K562 (cell line): ENCODE results near the gene SHISA4. TPM values are rescaled to one million over a fixed set of nuclear protein-coding genes. Genes with fewer than 3 reads are reported as not detected.
A peak's percentile ranks its signal among the peaks of the same experiment; 100 is the strongest.

Experiments used
- ARID1B ChIP-seq: fragments of 450-650 bp; IDR thresholded peaks from 2 replicates; pipeline ENCODE4 v1.6.1; 2016; ENCODE audit warnings: antibody characterized with exemption, mild to moderate bottlenecking, inconsistent platforms
- BRF1 ChIP-seq: IDR thresholded peaks from 3 replicates; pipeline ENCODE4 v1.6.1; 2011; ENCODE audit warnings: borderline replicate concordance, mild to moderate bottlenecking; ENCODE audit not compliant: insufficient read length; ENCODE audit errors: extremely low read depth
- EP300 ChIP-seq: IDR thresholded peaks from 2 replicates; pipeline ENCODE4 v1.6.1; 2012; ENCODE audit warnings: low read length, improper control_type of control experiment
- EWSR1 ChIP-seq: fragments of 450-650 bp; IDR thresholded peaks from 2 replicates; pipeline ENCODE4 v1.6.1; 2018; ENCODE audit warnings: borderline replicate concordance, mild to moderate bottlenecking, low read depth, moderate library complexity; ENCODE audit not compliant: partially characterized antibody
- FOS ChIP-seq: IDR thresholded peaks from 3 replicates; pipeline ENCODE4 v1.6.1; 2011; ENCODE audit not compliant: insufficient read length; ENCODE audit errors: extremely low read depth
- FOSL1 ChIP-seq: fragments of 200-800 bp; sonication (Bioruptor generic); conservative IDR thresholded peaks from 2 replicates; pipeline ENCODE4 v1.6.1; 2016; ENCODE audit warnings: missing genetic modification characterization, missing compliant biosample characterization
- GATAD2A ChIP-seq: fragments of 450-650 bp; IDR thresholded peaks from 2 replicates; pipeline ENCODE4 v1.6.1; 2017
- MAFG ChIP-seq: fragments of 450-650 bp; conservative IDR thresholded peaks from 2 replicates; pipeline ENCODE4 v1.6.1; 2016; ENCODE audit warnings: missing genetic modification characterization, missing compliant biosample characterization
- MAFK ChIP-seq: IDR thresholded peaks from 2 replicates; pipeline ENCODE4 v1.6.1; 2011; ENCODE audit warnings: low read length, improper control_type of control experiment
- MTA2 ChIP-seq: fragments of 450-650 bp; IDR thresholded peaks from 2 replicates; pipeline ENCODE4 v1.6.1; 2016; ENCODE audit warnings: low read depth
- MTA3 ChIP-seq: fragments of 450-650 bp; formaldehyde crosslinking; IDR thresholded peaks from 2 replicates; pipeline ENCODE4 v1.6.1; 2017; ENCODE audit warnings: mild to moderate bottlenecking, borderline replicate concordance
- NR4A1 ChIP-seq, 2 experiments: fragments of 250-450 bp in 1 of 2; fragments of 450-650 bp in 1 of 2; sonication (Bioruptor Pico) in 1 of 2; IDR thresholded peaks; 2 replicates each; pipeline versions ENCODE4 v1.4.0 to v1.6.1; 2016 to 2020; ENCODE audit warnings: mild to moderate bottlenecking in 2 of 2, missing compliant biosample characterization in 1 of 2, missing genetic modification characterization in 1 of 2, moderate library complexity in 1 of 2
- PHB ChIP-seq: fragments of 250-450 bp; sonication (Bioruptor Pico); IDR thresholded peaks from 2 replicates; pipeline ENCODE4 v1.5.0; 2021
- RHOXF2B ChIP-seq: fragments of 250-450 bp; sonication (Bioruptor Pico); conservative IDR thresholded peaks from 2 replicates; pipeline ENCODE4 v1.5.1; 2021
- SIN3A ChIP-seq, 2 experiments: fragments of 150-350 bp in 1 of 2; IDR thresholded peaks; 2 replicates each; pipeline ENCODE4 v1.6.1; 2011 to 2016; ENCODE audit warnings: borderline replicate concordance in 2 of 2, low read depth in 2 of 2, low read length in 2 of 2, mild to moderate bottlenecking in 2 of 2, moderate library complexity in 2 of 2; ENCODE audit not compliant: control insufficient read depth in 1 of 2
- SLC30A9 ChIP-seq: fragments of 250-450 bp; sonication (Bioruptor Pico); IDR thresholded peaks from 2 replicates; pipeline ENCODE4 v1.8.0; 2022; ENCODE audit warnings: mild to moderate bottlenecking, moderate library complexity
- SMARCB1 ChIP-seq: IDR thresholded peaks from 2 replicates; pipeline ENCODE4 v1.6.1; 2011; ENCODE audit warnings: improper control_type of control experiment, low read depth; ENCODE audit not compliant: insufficient read length
- TAL1 ChIP-seq: fragments of 450-650 bp; IDR thresholded peaks from 2 replicates; pipeline ENCODE4 v1.6.1; 2016; ENCODE audit warnings: mild to moderate bottlenecking
- ZNF316 ChIP-seq: fragments of 450-650 bp; IDR thresholded peaks from 2 replicates; pipeline ENCODE4 v1.6.1; 2016
- polyA plus RNA-seq, 8 experiments: library from polyadenylated mRNA; depleted of rRNA in 4 of 8; stranded (reverse) in 5 of 8; unstranded in 3 of 8; fragments of >200 nt; fragmentation: Nextera tagmentation in 2 of 8; fragmentation: Illumina TruSeq in 1 of 8; extraction: Ambion mirVana in 2 of 8; extraction: Trizol in 1 of 8; gene quantifications; 2 replicates each; pipeline versions ENCODE4 v1.2.1 to v1.2.3, GENCODE V29; 2011 to 2014; ENCODE audit warnings: inconsistent platforms in 1 of 8, missing spikeins in 1 of 8
- total RNA-seq, 7 experiments: library from RNA; depleted of rRNA in 6 of 7; stranded (reverse); fragments of >200 nt in 6 of 7; fragmentation: Illumina TruSeq in 2 of 7; extraction: Trizol in 2 of 7; gene quantifications; 2 replicates each; pipeline versions ENCODE4 v1.2.1 to v1.2.3, GENCODE V29; 2011 to 2021; ENCODE audit warnings: low replicate concordance in 1 of 7
- TF ChIP-seq, protein P1 (sequence below): fragments of 150-350 bp; IDR thresholded peaks from 2 replicates; pipeline ENCODE4 v1.6.1; 2014; ENCODE audit warnings: low read depth, mild to moderate bottlenecking, low read length, borderline replicate concordance
- TF ChIP-seq, protein P2 (sequence below): fragments of 450-650 bp; formaldehyde crosslinking; IDR thresholded peaks from 2 replicates; pipeline ENCODE4 v1.4.0; 2022; ENCODE audit warnings: mild to moderate bottlenecking, moderate library complexity
- TF ChIP-seq, protein P3 (sequence below): fragments of 450-650 bp; formaldehyde crosslinking; conservative IDR thresholded peaks from 2 replicates; pipeline ENCODE4 v1.4.0; 2022; ENCODE audit warnings: mild to moderate bottlenecking, missing genetic modification characterization
- TF ChIP-seq, protein P4 (sequence below): sonication (generic); formaldehyde crosslinking; IDR thresholded peaks from 2 replicates; pipeline ENCODE4 v1.9.0; 2022; ENCODE audit warnings: mild to moderate bottlenecking, missing genetic modification reagents

The SHISA4 gene
- total and polyA plus RNA-seq, 9 of the 15 experiments (the other 6 are each of a cell fraction or from before 2014, with no cell fraction given), result 0.15 to 0.95 (median 0.68) TPM; not detected in 2

DNA sequence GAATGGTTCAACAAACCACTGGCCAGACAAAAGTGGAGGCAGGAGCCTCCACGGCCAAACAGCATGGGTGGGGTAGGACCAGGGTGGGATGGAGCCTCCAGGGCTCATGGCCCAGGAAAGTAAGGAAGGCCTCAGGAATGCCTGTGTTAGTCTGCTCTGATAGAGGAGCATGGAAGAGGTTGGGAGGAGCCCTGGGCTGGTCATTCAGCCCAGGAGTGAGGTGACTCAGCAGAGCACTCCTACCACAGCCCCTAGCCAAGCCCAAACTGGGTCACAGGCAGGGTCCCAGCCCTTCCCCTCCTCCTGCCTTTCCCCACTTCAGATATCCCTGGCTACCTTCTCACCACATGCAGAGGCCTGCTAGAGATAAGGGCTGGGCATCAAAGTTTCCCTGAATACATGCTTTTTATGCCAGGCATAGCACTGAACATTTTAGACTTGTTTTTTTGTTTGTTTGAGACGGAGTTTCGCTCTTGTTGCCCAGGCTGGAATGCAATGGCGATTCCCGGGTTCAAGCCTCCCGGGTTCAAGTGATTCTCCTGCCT lies 3.1 kb upstream of the SHISA4 start (continued):
- TF ChIP-seq MAFK, result peak; percentile 84
- TF ChIP-seq NR4A1 (CRISPR knock-in tag; IDR thresholded peaks at IDR 0.05), result no peak
- 0 out of 2 replicates have a peak, but pooled peaks have one; percentile 34 for TF ChIP-seq NR4A1 (tag; IDR thresholded peaks at IDR 0.05)
- TF ChIP-seq, protein P1, sequence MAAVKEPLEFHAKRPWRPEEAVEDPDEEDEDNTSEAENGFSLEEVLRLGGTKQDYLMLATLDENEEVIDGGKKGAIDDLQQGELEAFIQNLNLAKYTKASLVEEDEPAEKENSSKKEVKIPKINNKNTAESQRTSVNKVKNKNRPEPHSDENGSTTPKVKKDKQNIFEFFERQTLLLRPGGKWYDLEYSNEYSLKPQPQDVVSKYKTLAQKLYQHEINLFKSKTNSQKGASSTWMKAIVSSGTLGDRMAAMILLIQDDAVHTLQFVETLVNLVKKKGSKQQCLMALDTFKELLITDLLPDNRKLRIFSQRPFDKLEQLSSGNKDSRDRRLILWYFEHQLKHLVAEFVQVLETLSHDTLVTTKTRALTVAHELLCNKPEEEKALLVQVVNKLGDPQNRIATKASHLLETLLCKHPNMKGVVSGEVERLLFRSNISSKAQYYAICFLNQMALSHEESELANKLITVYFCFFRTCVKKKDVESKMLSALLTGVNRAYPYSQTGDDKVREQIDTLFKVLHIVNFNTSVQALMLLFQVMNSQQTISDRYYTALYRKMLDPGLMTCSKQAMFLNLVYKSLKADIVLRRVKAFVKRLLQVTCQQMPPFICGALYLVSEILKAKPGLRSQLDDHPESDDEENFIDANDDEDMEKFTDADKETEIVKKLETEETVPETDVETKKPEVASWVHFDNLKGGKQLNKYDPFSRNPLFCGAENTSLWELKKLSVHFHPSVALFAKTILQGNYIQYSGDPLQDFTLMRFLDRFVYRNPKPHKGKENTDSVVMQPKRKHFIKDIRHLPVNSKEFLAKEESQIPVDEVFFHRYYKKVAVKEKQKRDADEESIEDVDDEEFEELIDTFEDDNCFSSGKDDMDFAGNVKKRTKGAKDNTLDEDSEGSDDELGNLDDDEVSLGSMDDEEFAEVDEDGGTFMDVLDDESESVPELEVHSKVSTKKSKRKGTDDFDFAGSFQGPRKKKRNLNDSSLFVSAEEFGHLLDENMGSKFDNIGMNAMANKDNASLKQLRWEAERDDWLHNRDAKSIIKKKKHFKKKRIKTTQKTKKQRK, result no peak
- TF ChIP-seq SLC30A9, result no peak
- TF ChIP-seq GATAD2A, result 0 out of 2 replicates have a peak, but pooled peaks have one; percentile 49
- TF ChIP-seq FOS, result no peak
- TF ChIP-seq MTA3, result peak; percentile 58; the same call in 1 of the 2 replicates
- TF ChIP-seq PHB, result no peak
- no peak for TF ChIP-seq RHOXF2B
- peak; percentile 38; the same call in 1 of the 2 replicates for TF ChIP-seq EP300
- peak; percentile 57; the same call in 1 of the 2 replicates for TF ChIP-seq ARID1B
- TF ChIP-seq, protein P2, sequence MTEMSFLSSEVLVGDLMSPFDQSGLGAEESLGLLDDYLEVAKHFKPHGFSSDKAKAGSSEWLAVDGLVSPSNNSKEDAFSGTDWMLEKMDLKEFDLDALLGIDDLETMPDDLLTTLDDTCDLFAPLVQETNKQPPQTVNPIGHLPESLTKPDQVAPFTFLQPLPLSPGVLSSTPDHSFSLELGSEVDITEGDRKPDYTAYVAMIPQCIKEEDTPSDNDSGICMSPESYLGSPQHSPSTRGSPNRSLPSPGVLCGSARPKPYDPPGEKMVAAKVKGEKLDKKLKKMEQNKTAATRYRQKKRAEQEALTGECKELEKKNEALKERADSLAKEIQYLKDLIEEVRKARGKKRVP (CRISPR knock-in tag), result peak; percentile 37; the same call in 1 of the 2 replicates
- TF ChIP-seq BRF1, result no peak
- peak; percentile 73 for TF ChIP-seq FOSL1 (tag)
- 0 out of 2 replicates have a peak, but pooled peaks have one; percentile 17 for TF ChIP-seq TAL1
- TF ChIP-seq MAFG, result peak; percentile 77
- TF ChIP-seq, protein P3, sequence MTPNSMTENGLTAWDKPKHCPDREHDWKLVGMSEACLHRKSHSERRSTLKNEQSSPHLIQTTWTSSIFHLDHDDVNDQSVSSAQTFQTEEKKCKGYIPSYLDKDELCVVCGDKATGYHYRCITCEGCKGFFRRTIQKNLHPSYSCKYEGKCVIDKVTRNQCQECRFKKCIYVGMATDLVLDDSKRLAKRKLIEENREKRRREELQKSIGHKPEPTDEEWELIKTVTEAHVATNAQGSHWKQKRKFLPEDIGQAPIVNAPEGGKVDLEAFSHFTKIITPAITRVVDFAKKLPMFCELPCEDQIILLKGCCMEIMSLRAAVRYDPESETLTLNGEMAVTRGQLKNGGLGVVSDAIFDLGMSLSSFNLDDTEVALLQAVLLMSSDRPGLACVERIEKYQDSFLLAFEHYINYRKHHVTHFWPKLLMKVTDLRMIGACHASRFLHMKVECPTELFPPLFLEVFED (CRISPR knock-in tag), result 0 out of 2 replicates have a peak, but pooled peaks have one; percentile 52
- TF ChIP-seq MTA2, result peak; percentile 39
- no peak for TF ChIP-seq SMARCB1
- 0 out of 4 replicates have a peak, but pooled peaks of 1 of the 2 experiments have one; percentile 9 for TF ChIP-seq SIN3A (IDR thresholded peaks at IDR 0.05; ENCODE audit: borderline replicate concordance in 2 of 2, control insufficient read depth in 1 of 2, low read depth in 2 of 2, low read length in 2 of 2)
- peak; percentile 88 for TF ChIP-seq ZNF316
- TF ChIP-seq EWSR1, result no peak
- TF ChIP-seq, protein P4, sequence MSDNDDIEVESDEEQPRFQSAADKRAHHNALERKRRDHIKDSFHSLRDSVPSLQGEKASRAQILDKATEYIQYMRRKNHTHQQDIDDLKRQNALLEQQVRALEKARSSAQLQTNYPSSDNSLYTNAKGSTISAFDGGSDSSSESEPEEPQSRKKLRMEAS (CRISPR knock-in tag), result no peak
